Activated CD8-positive, alpha-beta memory T cell treated with anti-CD3 and anti-CD28 coated beads, Interleukin-2, amount 50 U/mL, for 24 hours (primary cell): ENCODE results near the gene HNRNPH1.

Experiments
- DNase-seq: peaks from one replicate; pipeline ENCODE4 v3.0.0-alpha.2; 2020; ENCODE audit errors: extremely low read depth

HNRNPH1 gene

GRCh38 chr5:179605026-179605833, 18.2 kb downstream of the HNRNPH1 start:
- no peak for DNase-seq

- no peak for DNase-seq
These were observed 20.2 kb downstream of the HNRNPH1 start for GRCh38 chr5:179603308-179603707.

DNA sequence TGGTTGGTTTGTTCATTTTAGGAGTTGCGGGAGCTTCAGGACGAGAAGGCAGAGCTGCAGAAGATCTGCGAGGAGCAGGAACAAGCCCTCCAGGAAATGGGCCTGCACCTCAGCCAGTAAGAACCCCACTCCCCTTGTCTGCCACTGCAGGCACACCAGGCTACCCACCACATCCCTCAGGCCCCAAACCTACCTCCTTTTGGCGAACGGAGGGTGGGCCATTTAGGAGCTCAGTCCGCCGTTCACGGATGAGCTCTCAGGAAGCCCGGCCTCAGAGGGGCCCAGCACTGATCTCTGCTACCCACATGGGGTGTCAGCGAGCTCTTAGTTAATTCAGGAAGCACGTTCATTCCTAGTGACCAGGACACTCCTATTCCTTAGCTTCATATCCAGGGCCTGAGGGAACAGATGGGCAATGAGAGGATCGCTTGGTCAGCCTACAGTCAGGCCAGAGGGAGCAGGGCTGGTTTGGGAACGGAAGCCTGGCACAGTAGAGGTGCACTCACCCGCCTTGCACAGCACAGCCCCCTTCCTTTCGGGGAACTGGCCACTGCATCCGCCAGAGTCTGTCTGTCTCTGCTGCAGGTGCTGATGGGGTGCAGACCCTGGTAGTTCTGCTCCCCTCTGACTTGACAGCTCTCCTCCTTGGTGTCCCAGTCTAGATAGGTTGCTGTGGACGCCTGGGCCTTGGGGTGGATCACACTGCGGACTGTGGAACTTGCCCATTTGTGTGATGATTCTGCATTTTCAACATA, 21.4 kb downstream of the HNRNPH1 start:
- no peak for DNase-seq

GRCh38 chr5:179599973-179600372, 23.5 kb downstream of the HNRNPH1 start:
- DNase-seq = no peak

- no peak for DNase-seq
These were observed 23.9 kb downstream of the HNRNPH1 start for GRCh38 chr5:179599566-179599965.

DNA sequence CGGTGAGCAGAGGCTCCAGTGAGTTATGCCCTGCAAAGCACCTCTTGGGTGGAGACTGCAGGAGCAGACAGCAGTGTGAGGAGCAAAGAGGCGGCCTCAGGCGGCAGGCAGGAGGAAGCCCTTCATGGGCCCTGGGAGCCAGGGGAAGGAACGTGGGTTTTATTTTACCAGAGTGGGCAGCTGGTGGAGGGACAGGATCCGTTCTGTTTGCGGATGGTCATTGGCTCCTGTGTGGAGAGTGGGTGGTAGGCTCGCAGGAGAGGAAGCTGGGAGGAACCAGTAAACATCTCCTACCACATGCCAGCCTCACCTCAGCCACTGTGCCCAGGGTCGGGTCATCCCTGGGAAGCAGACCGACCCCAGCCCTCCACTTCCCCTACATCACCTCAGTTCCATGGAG, 24.4 kb downstream of the HNRNPH1 start:
- DNase-seq = no peak

GRCh38 chr5:179596421-179596820, 27.1 kb downstream of the HNRNPH1 start:
- no peak for DNase-seq

DNA sequence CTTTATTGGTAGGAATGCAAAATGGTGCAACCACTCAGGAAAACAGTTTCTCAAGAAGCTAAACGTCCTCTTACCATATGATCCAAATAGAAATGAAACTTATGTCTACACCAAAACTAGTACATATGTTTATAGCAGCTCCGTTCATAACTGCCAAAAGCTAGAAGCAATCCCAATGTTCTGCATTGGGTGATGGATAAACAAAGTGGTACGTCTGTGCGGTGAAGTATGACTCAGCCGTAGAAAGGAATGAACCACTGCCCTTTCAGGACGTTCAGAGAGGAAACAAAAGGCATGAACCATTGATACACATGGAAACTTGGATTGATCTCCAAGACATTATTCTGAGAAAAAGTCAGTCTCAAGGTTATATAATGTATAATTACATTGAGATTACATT, 27.6 kb downstream of the HNRNPH1 start:
- DNase-seq = no peak

DNA sequence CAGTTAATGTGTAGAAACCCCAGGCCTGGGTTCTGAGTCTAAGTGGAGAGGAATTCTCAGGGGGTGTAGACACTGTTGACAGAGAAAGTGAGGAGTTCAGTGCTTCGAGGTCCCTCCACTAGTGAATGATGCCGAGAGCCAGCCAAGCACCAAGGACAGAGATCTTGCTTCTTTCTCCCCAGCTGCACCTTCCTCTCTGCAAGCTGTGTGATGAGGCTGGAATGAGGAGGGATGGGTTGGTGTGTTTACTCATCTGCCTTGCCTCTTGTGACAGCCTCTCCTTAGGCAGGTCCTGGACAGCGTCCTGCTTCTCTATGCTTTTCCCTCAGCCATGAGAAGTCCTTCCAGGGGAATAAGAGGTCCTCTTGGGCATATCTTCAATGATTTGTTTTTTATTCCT, 35.3 kb downstream of the HNRNPH1 start:
- no peak for DNase-seq

DNA sequence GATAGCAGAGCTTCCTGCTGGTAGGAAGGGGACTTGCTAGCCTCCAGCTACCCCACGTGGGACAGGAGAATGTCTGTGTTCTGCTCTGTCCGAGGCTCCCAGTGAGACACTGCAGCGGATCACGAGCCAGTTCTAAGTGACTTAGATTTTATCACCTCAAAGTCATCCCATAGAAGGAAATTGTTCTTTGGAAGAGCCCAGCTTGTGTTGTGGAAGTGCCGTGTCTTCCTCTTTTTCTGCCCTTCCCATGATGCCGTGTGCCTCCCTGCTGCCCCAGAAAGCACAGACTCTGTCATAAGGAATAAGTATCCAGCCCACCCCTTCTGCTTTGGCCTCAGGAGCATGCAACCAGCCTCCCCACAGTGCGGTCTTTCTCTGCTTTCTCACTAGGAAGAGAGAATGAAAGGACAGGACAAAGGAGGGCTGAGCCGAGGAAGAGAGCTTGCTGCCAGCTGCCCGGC, 37.5 kb downstream of the HNRNPH1 start:
- no peak for DNase-seq

GRCh38 chr5:179577286-179577960, 46.0 kb downstream of the HNRNPH1 start:
- no peak for DNase-seq

DNA sequence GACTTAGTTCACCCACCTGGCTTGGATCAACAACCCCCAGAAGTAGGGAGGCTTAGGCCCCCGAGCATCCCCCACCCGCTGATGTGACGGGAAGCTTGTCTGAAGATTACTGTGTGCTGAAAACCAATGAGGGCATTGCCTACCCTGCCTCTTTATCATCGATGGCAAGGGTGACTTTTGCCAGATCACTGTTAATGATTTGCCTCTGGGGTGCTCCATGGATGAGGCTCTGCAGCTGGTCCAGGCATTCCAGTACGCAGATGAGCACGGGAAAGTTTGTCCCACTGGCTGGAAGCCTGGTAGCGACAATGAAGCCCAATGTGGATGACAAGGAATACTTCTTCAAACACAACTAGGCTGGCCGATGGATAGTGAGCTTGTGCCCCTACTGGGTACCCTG, 51.1 kb downstream of the HNRNPH1 start:
- no peak for DNase-seq

GRCh38 chr5:179568721-179569120, 54.8 kb downstream of the HNRNPH1 start:
- no peak for DNase-seq

- no peak for DNase-seq
These were observed 58.9 kb downstream of the HNRNPH1 start for GRCh38 chr5:179564526-179564925.
